ENCODE measurements around the gene CSNK2A3.

CSNK2A3 gene

DNA sequence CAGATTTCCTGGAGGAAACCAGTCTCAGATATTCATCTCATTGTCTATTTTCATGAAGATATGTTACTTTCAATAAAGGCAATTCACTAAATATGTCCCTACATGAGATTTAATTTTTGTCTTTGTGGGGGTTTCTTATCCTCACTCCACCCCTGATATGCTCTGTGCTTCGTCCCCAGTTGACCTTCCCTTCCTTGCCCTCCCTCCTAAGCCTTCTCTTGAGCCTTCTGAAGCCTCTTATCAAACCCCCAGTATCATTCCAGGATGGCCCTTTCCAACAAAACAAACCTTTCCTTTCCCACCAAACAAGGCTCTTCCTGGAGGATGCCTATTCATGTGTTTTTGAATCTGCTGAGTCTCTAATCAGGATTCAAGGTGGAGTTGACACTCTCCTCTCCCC, 44.8 kb downstream of the CSNK2A3 start:
- no peak for ATAC-seq
- TF ChIP-seq PPARA (CRISPR knock-in tag; IDR thresholded peaks at IDR 0.05; ENCODE audit: borderline replicate concordance) = no peak
- TF ChIP-seq ZNF70 (CRISPR knock-in tag; IDR thresholded peaks at IDR 0.05) = no peak
- TF ChIP-seq, protein P1, sequence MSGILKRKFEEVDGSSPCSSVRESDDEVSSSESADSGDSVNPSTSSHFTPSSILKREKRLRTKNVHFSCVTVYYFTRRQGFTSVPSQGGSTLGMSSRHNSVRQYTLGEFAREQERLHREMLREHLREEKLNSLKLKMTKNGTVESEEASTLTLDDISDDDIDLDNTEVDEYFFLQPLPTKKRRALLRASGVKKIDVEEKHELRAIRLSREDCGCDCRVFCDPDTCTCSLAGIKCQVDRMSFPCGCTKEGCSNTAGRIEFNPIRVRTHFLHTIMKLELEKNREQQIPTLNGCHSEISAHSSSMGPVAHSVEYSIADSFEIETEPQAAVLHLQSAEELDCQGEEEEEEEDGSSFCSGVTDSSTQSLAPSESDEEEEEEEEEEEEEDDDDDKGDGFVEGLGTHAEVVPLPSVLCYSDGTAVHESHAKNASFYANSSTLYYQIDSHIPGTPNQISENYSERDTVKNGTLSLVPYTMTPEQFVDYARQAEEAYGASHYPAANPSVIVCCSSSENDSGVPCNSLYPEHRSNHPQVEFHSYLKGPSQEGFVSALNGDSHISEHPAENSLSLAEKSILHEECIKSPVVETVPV (CRISPR knock-in tag; IDR thresholded peaks at IDR 0.05) = no peak
- TF ChIP-seq, protein P2, sequence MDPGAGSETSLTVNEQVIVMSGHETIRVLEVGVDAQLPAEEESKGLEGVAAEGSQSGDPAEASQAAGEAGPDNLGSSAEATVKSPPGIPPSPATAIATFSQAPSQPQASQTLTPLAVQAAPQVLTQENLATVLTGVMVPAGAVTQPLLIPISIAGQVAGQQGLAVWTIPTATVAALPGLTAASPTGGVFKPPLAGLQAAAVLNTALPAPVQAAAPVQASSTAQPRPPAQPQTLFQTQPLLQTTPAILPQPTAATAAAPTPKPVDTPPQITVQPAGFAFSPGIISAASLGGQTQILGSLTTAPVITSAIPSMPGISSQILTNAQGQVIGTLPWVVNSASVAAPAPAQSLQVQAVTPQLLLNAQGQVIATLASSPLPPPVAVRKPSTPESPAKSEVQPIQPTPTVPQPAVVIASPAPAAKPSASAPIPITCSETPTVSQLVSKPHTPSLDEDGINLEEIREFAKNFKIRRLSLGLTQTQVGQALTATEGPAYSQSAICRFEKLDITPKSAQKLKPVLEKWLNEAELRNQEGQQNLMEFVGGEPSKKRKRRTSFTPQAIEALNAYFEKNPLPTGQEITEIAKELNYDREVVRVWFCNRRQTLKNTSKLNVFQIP (CRISPR knock-in tag; IDR thresholded peaks at IDR 0.05; ENCODE audit: borderline replicate concordance, low read depth) = no peak
- no peak for TF ChIP-seq ZNF565 (CRISPR knock-in tag; conservative IDR thresholded peaks at IDR 0.05; ENCODE audit: low read depth)
- no peak for TF ChIP-seq ZC3H10 (CRISPR knock-in tag; IDR thresholded peaks at IDR 0.05)
- TF ChIP-seq, protein P3, sequence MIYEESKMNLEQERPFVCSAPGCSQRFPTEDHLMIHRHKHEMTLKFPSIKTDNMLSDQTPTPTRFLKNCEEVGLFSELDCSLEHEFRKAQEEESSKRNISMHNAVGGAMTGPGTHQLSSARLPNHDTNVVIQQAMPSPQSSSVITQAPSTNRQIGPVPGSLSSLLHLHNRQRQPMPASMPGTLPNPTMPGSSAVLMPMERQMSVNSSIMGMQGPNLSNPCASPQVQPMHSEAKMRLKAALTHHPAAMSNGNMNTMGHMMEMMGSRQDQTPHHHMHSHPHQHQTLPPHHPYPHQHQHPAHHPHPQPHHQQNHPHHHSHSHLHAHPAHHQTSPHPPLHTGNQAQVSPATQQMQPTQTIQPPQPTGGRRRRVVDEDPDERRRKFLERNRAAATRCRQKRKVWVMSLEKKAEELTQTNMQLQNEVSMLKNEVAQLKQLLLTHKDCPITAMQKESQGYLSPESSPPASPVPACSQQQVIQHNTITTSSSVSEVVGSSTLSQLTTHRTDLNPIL (CRISPR knock-in tag; IDR thresholded peaks at IDR 0.05; ENCODE audit: low read depth) = no peak
- TF ChIP-seq TOX (CRISPR knock-in tag; IDR thresholded peaks at IDR 0.05; ENCODE audit: borderline replicate concordance) = no peak
- no peak for TF ChIP-seq TCF4 (CRISPR knock-in tag; IDR thresholded peaks at IDR 0.05; ENCODE audit: borderline replicate concordance)
- TF ChIP-seq ESRRG (CRISPR knock-in tag; IDR thresholded peaks at IDR 0.05) = no peak

DNA sequence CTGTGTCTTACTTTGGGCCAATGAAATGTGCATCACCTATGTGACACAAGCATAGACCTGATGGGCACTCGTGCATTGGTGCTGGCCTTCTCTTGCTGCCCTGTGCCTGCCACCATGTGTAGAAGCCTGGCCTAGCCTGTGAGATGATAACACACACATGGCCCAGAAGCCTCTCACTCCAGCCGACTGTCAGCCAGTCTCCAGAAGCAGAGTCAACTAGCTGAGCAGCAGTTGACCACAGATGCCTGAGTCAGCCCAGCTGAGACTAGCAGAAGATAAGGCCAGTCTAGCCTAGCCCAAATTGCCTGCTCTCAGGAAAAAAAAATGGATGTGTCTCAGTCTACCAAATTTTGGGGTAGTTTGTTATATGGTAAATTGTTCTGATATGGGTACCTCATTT, 46.2 kb downstream of the CSNK2A3 start:
- no peak for ATAC-seq
- no peak for TF ChIP-seq ZFP3 (CRISPR knock-in tag; IDR thresholded peaks at IDR 0.05)
- no peak for TF ChIP-seq BACH2 (CRISPR knock-in tag; IDR thresholded peaks at IDR 0.05; ENCODE audit: borderline replicate concordance)
- TF ChIP-seq, protein P4, sequence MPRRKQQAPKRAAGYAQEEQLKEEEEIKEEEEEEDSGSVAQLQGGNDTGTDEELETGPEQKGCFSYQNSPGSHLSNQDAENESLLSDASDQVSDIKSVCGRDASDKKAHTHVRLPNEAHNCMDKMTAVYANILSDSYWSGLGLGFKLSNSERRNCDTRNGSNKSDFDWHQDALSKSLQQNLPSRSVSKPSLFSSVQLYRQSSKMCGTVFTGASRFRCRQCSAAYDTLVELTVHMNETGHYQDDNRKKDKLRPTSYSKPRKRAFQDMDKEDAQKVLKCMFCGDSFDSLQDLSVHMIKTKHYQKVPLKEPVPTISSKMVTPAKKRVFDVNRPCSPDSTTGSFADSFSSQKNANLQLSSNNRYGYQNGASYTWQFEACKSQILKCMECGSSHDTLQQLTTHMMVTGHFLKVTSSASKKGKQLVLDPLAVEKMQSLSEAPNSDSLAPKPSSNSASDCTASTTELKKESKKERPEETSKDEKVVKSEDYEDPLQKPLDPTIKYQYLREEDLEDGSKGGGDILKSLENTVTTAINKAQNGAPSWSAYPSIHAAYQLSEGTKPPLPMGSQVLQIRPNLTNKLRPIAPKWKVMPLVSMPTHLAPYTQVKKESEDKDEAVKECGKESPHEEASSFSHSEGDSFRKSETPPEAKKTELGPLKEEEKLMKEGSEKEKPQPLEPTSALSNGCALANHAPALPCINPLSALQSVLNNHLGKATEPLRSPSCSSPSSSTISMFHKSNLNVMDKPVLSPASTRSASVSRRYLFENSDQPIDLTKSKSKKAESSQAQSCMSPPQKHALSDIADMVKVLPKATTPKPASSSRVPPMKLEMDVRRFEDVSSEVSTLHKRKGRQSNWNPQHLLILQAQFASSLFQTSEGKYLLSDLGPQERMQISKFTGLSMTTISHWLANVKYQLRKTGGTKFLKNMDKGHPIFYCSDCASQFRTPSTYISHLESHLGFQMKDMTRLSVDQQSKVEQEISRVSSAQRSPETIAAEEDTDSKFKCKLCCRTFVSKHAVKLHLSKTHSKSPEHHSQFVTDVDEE (CRISPR knock-in tag; IDR thresholded peaks at IDR 0.05) = no peak
- no peak for TF ChIP-seq OSR1 (CRISPR knock-in tag; IDR thresholded peaks at IDR 0.05)
- TF ChIP-seq SNAI2 (CRISPR knock-in tag; IDR thresholded peaks at IDR 0.05) = no peak
- TF ChIP-seq ZC3H10 (CRISPR knock-in tag; IDR thresholded peaks at IDR 0.05) = no peak
- TF ChIP-seq, protein P3 (CRISPR knock-in tag; IDR thresholded peaks at IDR 0.05; ENCODE audit: low read depth) = no peak
- TF ChIP-seq, protein P2 (CRISPR knock-in tag; IDR thresholded peaks at IDR 0.05; ENCODE audit: borderline replicate concordance, low read depth) = no peak
- TF ChIP-seq ISL1 (CRISPR knock-in tag; IDR thresholded peaks at IDR 0.05) = no peak
- TF ChIP-seq ARNTL (CRISPR knock-in tag; IDR thresholded peaks at IDR 0.05; ENCODE audit: borderline replicate concordance, low read depth) = no peak
- no peak for TF ChIP-seq RARB (CRISPR knock-in tag; IDR thresholded peaks at IDR 0.05)
- no peak for TF ChIP-seq ZFP30 (CRISPR knock-in tag; IDR thresholded peaks at IDR 0.05)
- TF ChIP-seq GLIS3 (CRISPR knock-in tag; IDR thresholded peaks at IDR 0.05) = no peak
- no peak for TF ChIP-seq PPARA (CRISPR knock-in tag; IDR thresholded peaks at IDR 0.05; ENCODE audit: borderline replicate concordance)
- TF ChIP-seq CSDC2 (CRISPR knock-in tag; IDR thresholded peaks at IDR 0.05) = no peak

All from SK-N-SH treated with all-trans-retinoic acid at 6 μM for 48 hours (cell line).